HG02981 (cell line): ENCODE results near the gene CAGE1.
A peak's percentile ranks its signal among the peaks of the same experiment; 100 is the strongest.

Source experiments
- ATAC-seq: cut with Tn5 transposase; IDR thresholded peaks from one replicate; pipeline ENCODE4 v1.9.1; 2021; ENCODE audit warnings: mild to moderate bottlenecking, moderate library complexity; ENCODE audit not compliant: unreplicated experiment

CAGE1 gene

GRCh38 chr6:7312616-7313504 lies 76.7 kb downstream of the CAGE1 start, which contains the start of gene SSR1:
Gene SSR1 (minus strand): TSS chr6:7313199. CDS start chr6:7313120, 79 bp downstream.
- ATAC-seq = peak; percentile 95

- ATAC-seq = no peak
These were observed 77.5 kb downstream of the CAGE1 start for GRCh38 chr6:7311917-7312615.

- ATAC-seq = no peak
These were observed 78.4 kb downstream of the CAGE1 start for GRCh38 chr6:7311176-7311575.

GRCh38 chr6:7309050-7309449 lies 80.5 kb downstream of the CAGE1 start:
- no peak for ATAC-seq

GRCh38 chr6:7307533-7307932 lies 82.0 kb downstream of the CAGE1 start:
- ATAC-seq = no peak

GRCh38 chr6:7304821-7305220 lies 84.7 kb downstream of the CAGE1 start:
- ATAC-seq = no peak

- ATAC-seq = no peak
These were observed 87.8 kb downstream of the CAGE1 start for GRCh38 chr6:7301702-7302101.

- ATAC-seq = no peak
These were observed 88.6 kb downstream of the CAGE1 start for GRCh38 chr6:7300926-7301325.

- no peak for ATAC-seq
These were observed 91.4 kb downstream of the CAGE1 start for GRCh38 chr6:7298113-7298512.

- no peak for ATAC-seq
These were observed 92.9 kb downstream of the CAGE1 start for GRCh38 chr6:7296602-7297001.

- no peak for ATAC-seq
These were observed 93.6 kb downstream of the CAGE1 start for GRCh38 chr6:7295916-7296315.

GRCh38 chr6:7292596-7293255 lies 96.8 kb downstream of the CAGE1 start:
- no peak for ATAC-seq

- no peak for ATAC-seq
These were observed 99.5 kb downstream of the CAGE1 start for GRCh38 chr6:7290079-7290478.

GRCh38 chr6:7285416-7285815 lies 104.1 kb downstream of the CAGE1 start:
- no peak for ATAC-seq

- no peak for ATAC-seq
These were observed 105.9 kb downstream of the CAGE1 start for GRCh38 chr6:7283676-7284075.

- no peak for ATAC-seq
These were observed 107.2 kb downstream of the CAGE1 start for GRCh38 chr6:7282097-7282906.
